ENCODE results near the gene ATOSA.

GRCh38 chr15:52677593-52678467, 1.4 kb downstream of the ATOSA start:
- TF ChIP-seq CTCF (IDR thresholded peaks at IDR 0.05) = peak; percentile 21
- no peak for TF ChIP-seq EZH2 (IDR thresholded peaks at IDR 0.05)
- no peak for TF ChIP-seq EZH2phosphoT487 (IDR thresholded peaks at IDR 0.05)
